Chondrocyte (in vitro differentiated cells): ENCODE data around the gene DOCK2. TPM values are rescaled to one million over a fixed set of nuclear protein-coding genes. Genes with fewer than 3 reads are reported as not detected.
"Not testable (repeated sequence)": the region's sequence is repeated elsewhere in the genome, so short reads cannot be mapped to it uniquely, and the experiment has no call there.

ENCODE experiments used
- DNase-seq: peaks from one replicate; pipeline ENCODE4 v3.0.0; 2021; ENCODE audit warnings: mixed read lengths, low spot score
- H3K27ac Mint-ChIP-seq: one replicate; pipeline ENCODE4 v1.8.0; 2021; ENCODE audit warnings: mild to moderate bottlenecking, moderate library complexity, mixed read lengths; ENCODE audit not compliant: unreplicated experiment
- H3K27me3 Mint-ChIP-seq: 2 replicates; pipeline ENCODE4 v1.8.0; 2021; ENCODE audit warnings: low read depth, mixed read lengths
- H3K36me3 Mint-ChIP-seq: 2 replicates; pipeline ENCODE4 v1.8.0; 2021; ENCODE audit warnings: low read depth, mixed read lengths
- H3K4me1 Mint-ChIP-seq: 2 replicates; pipeline ENCODE4 v1.8.0; 2021; ENCODE audit warnings: low read depth, mild to moderate bottlenecking, mixed read lengths
- H3K4me3 Mint-ChIP-seq: one replicate; pipeline ENCODE4 v1.8.0; 2021; ENCODE audit warnings: mild to moderate bottlenecking, moderate library complexity, mixed read lengths; ENCODE audit not compliant: unreplicated experiment
- H3K9me3 Mint-ChIP-seq: 2 replicates; pipeline ENCODE4 v1.8.0; 2021; ENCODE audit warnings: low read depth, mixed read lengths
- CTCF ChIP-seq: fragments of 200-600 bp; sonication (generic); IDR thresholded peaks from 2 replicates; pipeline ENCODE4 v1.5.0; 2021; ENCODE audit warnings: antibody characterized with exemption, mild to moderate bottlenecking, moderate library complexity
- total RNA-seq: library from RNA; stranded (reverse); gene quantifications from 3 replicates; pipeline ENCODE4 v1.2.1, GENCODE V29; 2021

The DOCK2 gene
- total RNA-seq, 1 donor from 2014 or later, result 3.1 TPM

GRCh38 chr5:169746147-169746694, 109.1 kb downstream of the DOCK2 start:
- Mint-ChIP-seq H3K27me3 (no peaks in the 10 kb centered on the region), H3K4me3 (no peak overlapping the region), H3K27ac (no peak overlapping the region), H3K36me3 (no peaks in the 10 kb centered on the region), H3K9me3 (no peaks in the 10 kb centered on the region), H3K4me1 (peaks cover 41% of the 10 kb centered on the region)
- no peak for DNase-seq
- no peak for TF ChIP-seq CTCF

DNA sequence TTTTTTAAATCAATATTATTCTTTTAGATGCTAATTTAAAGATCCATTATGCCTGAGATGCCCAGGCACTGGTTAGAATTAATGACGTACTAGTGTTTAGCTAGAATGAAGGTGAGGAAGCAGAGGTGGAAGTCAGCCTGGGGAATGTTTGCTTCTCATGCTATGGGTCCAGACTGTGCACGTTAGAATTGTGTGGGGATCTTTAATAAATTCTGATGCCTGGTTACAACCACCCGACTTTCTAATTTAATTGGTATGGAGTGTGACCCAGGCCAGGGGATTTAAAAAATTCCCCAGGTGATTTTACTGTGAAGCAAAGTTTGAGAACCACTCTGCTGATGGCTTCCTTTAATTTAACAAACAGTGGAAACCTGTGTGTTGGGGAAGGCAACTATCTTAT, 111.1 kb downstream of the DOCK2 start:
- no peak overlapping the region for H3K27ac Mint-ChIP-seq
- no peaks in the 10 kb centered on the region for H3K27me3 Mint-ChIP-seq
- H3K36me3 Mint-ChIP-seq, result no peaks in the 10 kb centered on the region
- H3K4me1 Mint-ChIP-seq, result peaks cover 28% of the 10 kb centered on the region
- H3K4me3 Mint-ChIP-seq, result no peak overlapping the region
- no peak for TF ChIP-seq CTCF
- no peaks in the 10 kb centered on the region for H3K9me3 Mint-ChIP-seq
- no peak for DNase-seq

- no peak for DNase-seq
- Mint-ChIP-seq H3K36me3 (no peaks in the 10 kb centered on the region), H3K4me1 (peaks cover 24% of the 10 kb centered on the region), H3K4me3 (no peak overlapping the region), H3K27me3 (no peaks in the 10 kb centered on the region), H3K9me3 (no peaks in the 10 kb centered on the region), H3K27ac (no peak overlapping the region)
- TF ChIP-seq CTCF, result no peak
These were observed 112.2 kb downstream of the DOCK2 start for GRCh38 chr5:169749295-169749694.

- Mint-ChIP-seq H3K9me3 (no peaks in the 10 kb centered on the region), H3K27me3 (no peaks in the 10 kb centered on the region), H3K4me1 (peaks cover 5% of the 10 kb centered on the region), H3K36me3 (no peaks in the 10 kb centered on the region), H3K27ac (no peak overlapping the region), H3K4me3 (no peak overlapping the region)
- TF ChIP-seq CTCF, result no peak
- DNase-seq, result no peak
These were observed 114.4 kb downstream of the DOCK2 start for GRCh38 chr5:169751490-169751889.

GRCh38 chr5:169752566-169752965, 115.5 kb downstream of the DOCK2 start:
- not testable (repeated sequence) for H3K4me3 Mint-ChIP-seq, H3K4me1 Mint-ChIP-seq, H3K27ac Mint-ChIP-seq, H3K9me3 Mint-ChIP-seq, H3K36me3 Mint-ChIP-seq, DNase-seq, H3K27me3 Mint-ChIP-seq

DNA sequence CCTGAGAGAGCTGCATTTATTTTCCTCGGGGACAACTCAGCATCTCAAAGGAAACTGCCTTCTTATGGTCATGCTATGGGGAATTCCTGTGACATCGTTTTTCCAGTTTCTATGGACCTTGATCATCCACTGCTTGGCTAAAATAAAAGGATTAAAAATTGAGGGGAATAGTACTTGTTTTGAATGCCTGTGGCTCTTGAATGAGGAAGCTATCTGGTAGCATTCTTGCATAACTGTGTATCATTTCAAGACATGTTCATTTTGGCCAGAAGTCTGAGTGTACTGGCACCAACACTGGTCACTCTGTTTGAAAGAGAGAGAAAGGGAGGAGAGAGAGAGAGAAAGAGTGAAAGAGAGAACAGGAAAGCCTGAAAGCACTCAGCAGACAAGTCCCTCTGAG, 116.7 kb downstream of the DOCK2 start:
- no peaks in the 10 kb centered on the region for H3K9me3 Mint-ChIP-seq
- DNase-seq, result no peak
- no peaks in the 10 kb centered on the region for H3K36me3 Mint-ChIP-seq
- no peak for TF ChIP-seq CTCF
- H3K4me1 Mint-ChIP-seq, result peaks cover 5% of the 10 kb centered on the region
- H3K27me3 Mint-ChIP-seq, result no peaks in the 10 kb centered on the region
- no peak overlapping the region for H3K27ac Mint-ChIP-seq
- H3K4me3 Mint-ChIP-seq, result no peak overlapping the region
